GM23248 (cell line): ENCODE measurements around the gene DYNC1LI1. TPM values are rescaled to one million over a fixed set of nuclear protein-coding genes. Genes with fewer than 3 reads are reported as not detected.
"Not testable (repeated sequence)": the region's sequence is repeated elsewhere in the genome, so short reads cannot be mapped to it uniquely, and the experiment has no call there.

Source experiments
- DNase-seq: peaks from one replicate; pipeline ENCODE4 v3.0.0-alpha.2; 2015
- H2AFZ ChIP-seq: fragments of 200-600 bp; sonication (generic); 2 replicates; pipeline ENCODE4 v1.6.1; 2016; ENCODE audit warnings: antibody characterized with exemption
- H3F3A ChIP-seq: fragments of 200-600 bp; sonication (generic); 2 replicates; pipeline ENCODE4 v1.6.1; 2016; ENCODE audit warnings: mild to moderate bottlenecking, antibody characterized with exemption, mixed run types; ENCODE audit not compliant: insufficient read depth
- H3K27ac ChIP-seq: fragments of 200-600 bp; sonication (generic); 2 replicates; pipeline ENCODE4 v1.5.1; 2016; ENCODE audit warnings: mild to moderate bottlenecking
- H3K27me3 ChIP-seq: fragments of 200-600 bp; sonication (generic); replicated peaks from 2 replicates; pipeline ENCODE4 v1.6.1; 2016; ENCODE audit warnings: mild to moderate bottlenecking; ENCODE audit not compliant: insufficient read depth
- H3K36me3 ChIP-seq: fragments of 200-600 bp; sonication (generic); 2 replicates; pipeline ENCODE4 v1.6.1; 2016; ENCODE audit warnings: low read depth, mild to moderate bottlenecking
- H3K4me1 ChIP-seq: fragments of 200-600 bp; sonication (generic); 2 replicates; pipeline ENCODE4 v1.6.1; 2016; ENCODE audit warnings: mild to moderate bottlenecking; ENCODE audit not compliant: insufficient read depth
- H3K4me2 ChIP-seq: fragments of 200-600 bp; sonication (generic); one replicate; pipeline ENCODE4 v1.6.1; 2016; ENCODE audit warnings: mild to moderate bottlenecking; ENCODE audit not compliant: unreplicated experiment
- H3K4me3 ChIP-seq: fragments of 200-600 bp; sonication (generic); 2 replicates; pipeline ENCODE4 v1.5.1; 2016; ENCODE audit warnings: mild to moderate bottlenecking
- H3K79me2 ChIP-seq: fragments of 200-600 bp; sonication (generic); 2 replicates; pipeline ENCODE4 v1.6.1; 2016; ENCODE audit warnings: mild to moderate bottlenecking; ENCODE audit not compliant: insufficient read depth
- H3K9ac ChIP-seq: fragments of 200-600 bp; sonication (generic); 2 replicates; pipeline ENCODE4 v1.6.1; 2016; ENCODE audit warnings: mild to moderate bottlenecking
- H3K9me2 ChIP-seq: fragments of 200-600 bp; sonication (generic); 2 replicates; pipeline ENCODE4 v1.6.1; 2016; ENCODE audit warnings: mixed run types, mild to moderate bottlenecking, moderate library complexity; ENCODE audit not compliant: insufficient read depth
- H3K9me3 ChIP-seq: fragments of 200-600 bp; sonication (generic); one replicate; pipeline ENCODE4 v1.6.1; 2017; ENCODE audit warnings: low read depth
- H4K20me1 ChIP-seq: fragments of 200-600 bp; sonication (generic); 2 replicates; pipeline ENCODE4 v1.6.0; 2016; ENCODE audit not compliant: insufficient read depth
- EZH2 ChIP-seq: fragments of 200-600 bp; sonication (generic); IDR thresholded peaks from 2 replicates; pipeline ENCODE4 v1.6.1; 2018; ENCODE audit warnings: antibody characterized with exemption, mild to moderate bottlenecking; ENCODE audit not compliant: insufficient read depth, poor library complexity, severe bottlenecking
- EZH2phosphoT487 ChIP-seq: fragments of 200-600 bp; sonication (generic); IDR thresholded peaks from 2 replicates; pipeline ENCODE4 v1.6.1; 2018; ENCODE audit warnings: antibody characterized with exemption, moderate library complexity, mild to moderate bottlenecking, low read depth; ENCODE audit not compliant: insufficient read depth
- WGBS, 2 experiments: methylation state at CpG; one replicate each; pipeline ENCODE4 v1.1.6; 2015 to 2017; ENCODE audit warnings: low lambda C conversion rate in 2 of 2, low coverage in 1 of 2; ENCODE audit errors: missing lambda C conversion rate in 2 of 2; 5-methylcytosine and 5-hydroxymethylcytosine counted together
- in situ Hi-C: fragments of 300-500 bp; cut with MboI; formaldehyde crosslinking; loops from 2 replicates; pipeline ENCODE4 v1.15.0; 2020
- polyA plus RNA-seq: library from polyadenylated mRNA; unstranded; fragments of >200 nt; fragmentation: Nextera tagmentation; extraction: Ambion mirVana; gene quantifications from 2 replicates; pipeline ENCODE4 v1.2.1, GENCODE V29; 2016
- total RNA-seq: library from RNA; depleted of rRNA; stranded (reverse); fragments of >200 nt; shearing (Covaris generic); gene quantifications from 2 replicates; pipeline ENCODE4 v1.2.3, GENCODE V29; 2014

DYNC1LI1 gene
- total and polyA plus RNA-seq, 2 experiments from 2014 or later, result 36.7 to 40.5 TPM

- H3K9me2 ChIP-seq, result no peaks in the 10 kb centered on the region
- no peaks in the 10 kb centered on the region for H3K9me3 ChIP-seq
- in situ Hi-C loops, result no loop called here
- no peak overlapping the region for H2AFZ ChIP-seq
- H3K4me1 ChIP-seq, result 0 out of 2 replicates have a peak, but pooled peaks cover 3% of the 10 kb centered on the region
- no peaks in the 10 kb centered on the region for H4K20me1 ChIP-seq
- H3F3A ChIP-seq, result no peaks in the 10 kb centered on the region
- H3K36me3 ChIP-seq, result 0 out of 2 replicates have a peak, but pooled peaks cover 3% of the 10 kb centered on the region
- WGBS, 2 experiments, result 93 to 98% methylated on average over 4 of the region's 4 CpGs
- H3K27me3 ChIP-seq, result no peaks in the 10 kb centered on the region
- peaks cover 57% of the 10 kb centered on the region for H3K79me2 ChIP-seq
- H3K27ac ChIP-seq, result no peak overlapping the region
- H3K9ac ChIP-seq, result no peak overlapping the region
- no peak for TF ChIP-seq EZH2phosphoT487
- no peak for TF ChIP-seq EZH2
- no peak overlapping the region for H3K4me2 ChIP-seq
- no peak for DNase-seq
- H3K4me3 ChIP-seq, result no peak overlapping the region
Measured at GRCh38 chr3:32540899-32541298, 29.8 kb downstream of the DYNC1LI1 start.

GRCh38 chr3:32532434-32532833 lies 38.2 kb downstream of the DYNC1LI1 start:
- Histone ChIP-seq H3K4me1 (peaks cover 13% of the 10 kb centered on the region), H3K4me3 (no peak overlapping the region), H3K9ac (no peak overlapping the region), H3K9me3 (no peaks in the 10 kb centered on the region), H3K79me2 (peaks cover 6% of the 10 kb centered on the region; the same call in 1 of the 2 replicates), H3K27me3 (no peaks in the 10 kb centered on the region), H3F3A (no peaks in the 10 kb centered on the region), H3K4me2 (no peak overlapping the region), H3K27ac (no peak overlapping the region), H4K20me1 (no peaks in the 10 kb centered on the region), H2AFZ (no peak overlapping the region), H3K9me2 (no peaks in the 10 kb centered on the region), H3K36me3 (peaks cover 23% of the 10 kb centered on the region; the same call in 1 of the 2 replicates)
- in situ Hi-C loops, result no loop called here
- TF ChIP-seq EZH2, result no peak
- TF ChIP-seq EZH2phosphoT487, result no peak
- WGBS, 2 experiments, result 98 to 100% methylated on average over 1 of the region's 1 CpG
- no peak for DNase-seq

DNA sequence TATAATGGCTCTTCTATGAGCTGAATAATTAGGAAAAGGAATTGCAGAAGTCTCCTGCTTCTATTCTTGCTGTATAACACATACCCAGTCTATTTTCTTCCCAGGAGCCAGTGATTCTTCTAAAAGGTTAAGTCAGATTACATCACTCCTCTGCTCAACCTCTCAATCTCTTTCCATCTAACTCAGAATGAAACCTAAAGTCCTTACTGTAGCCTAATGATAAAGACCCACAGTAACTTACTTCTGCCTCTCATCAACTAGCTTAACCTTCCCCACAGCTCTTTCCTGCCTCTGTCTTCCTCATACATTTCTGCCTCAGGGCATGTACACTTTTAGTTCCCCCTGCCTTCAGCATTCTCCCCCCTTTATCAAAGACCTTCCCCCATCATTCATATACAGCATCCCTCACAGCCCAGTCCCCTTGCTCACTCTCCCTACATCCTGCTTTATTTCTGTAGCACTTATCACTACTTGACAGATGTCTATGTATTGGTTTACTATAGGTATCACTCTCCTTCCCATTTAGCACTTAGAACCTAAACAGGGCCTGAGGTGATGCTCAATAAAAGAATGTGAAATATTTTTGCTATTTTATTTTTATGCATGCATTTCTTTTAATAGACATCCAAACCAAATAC lies 39.5 kb downstream of the DYNC1LI1 start:
- Histone ChIP-seq H3K36me3 (peaks cover 35% of the 10 kb centered on the region), H3K4me3 (no peak overlapping the region), H3F3A (no peaks in the 10 kb centered on the region), H2AFZ (no peak overlapping the region), H3K27me3 (no peaks in the 10 kb centered on the region), H3K4me1 (peaks cover 13% of the 10 kb centered on the region), H3K79me2 (peaks cover 6% of the 10 kb centered on the region; the same call in 1 of the 2 replicates), H3K27ac (no peak overlapping the region), H3K9me3 (no peaks in the 10 kb centered on the region), H3K9me2 (no peaks in the 10 kb centered on the region), H3K4me2 (peak overlapping the region; percentile 1), H4K20me1 (no peaks in the 10 kb centered on the region), H3K9ac (no peak overlapping the region)
- TF ChIP-seq EZH2 (no peak), EZH2phosphoT487 (no peak)
- in situ Hi-C loops, result no loop called here
- DNase-seq, result peak; percentile 23

- H3K27ac ChIP-seq, result no peak overlapping the region
- H3K9me2 ChIP-seq, result no peaks in the 10 kb centered on the region
- in situ Hi-C loops, result no loop called here
- TF ChIP-seq EZH2phosphoT487 (no peak), EZH2 (no peak)
- no peak overlapping the region for H2AFZ ChIP-seq
- no peaks in the 10 kb centered on the region for H3K4me1 ChIP-seq
- no peak overlapping the region for H3K4me3 ChIP-seq
- H4K20me1 ChIP-seq, result no peaks in the 10 kb centered on the region
- DNase-seq, result no peak
- peaks cover 43% of the 10 kb centered on the region for H3K36me3 ChIP-seq
- H3K9ac ChIP-seq, result no peak overlapping the region
- no peaks in the 10 kb centered on the region for H3K27me3 ChIP-seq
- no peak overlapping the region for H3K4me2 ChIP-seq
- H3K79me2 ChIP-seq, result no peaks in the 10 kb centered on the region
- H3K9me3 ChIP-seq, result no peaks in the 10 kb centered on the region
- no peaks in the 10 kb centered on the region for H3F3A ChIP-seq
Measured at GRCh38 chr3:32525720-32526119, 44.9 kb downstream of the DYNC1LI1 start.

GRCh38 chr3:32522682-32523081 lies 48.0 kb downstream of the DYNC1LI1 start:
- in situ Hi-C loops, result no loop called here
- no peaks in the 10 kb centered on the region for H3F3A ChIP-seq
- no peak overlapping the region for H3K4me2 ChIP-seq
- H3K27me3 ChIP-seq, result no peaks in the 10 kb centered on the region
- 83 to 85% methylated on average over 7 of the region's 7 CpGs for WGBS, 2 experiments
- DNase-seq, result no peak
- no peak for TF ChIP-seq EZH2phosphoT487
- no peak for TF ChIP-seq EZH2
- H3K79me2 ChIP-seq, result no peaks in the 10 kb centered on the region
- no peaks in the 10 kb centered on the region for H3K9me2 ChIP-seq
- H3K9ac ChIP-seq, result no peak overlapping the region
- peaks cover 30% of the 10 kb centered on the region for H3K36me3 ChIP-seq
- H4K20me1 ChIP-seq, result no peaks in the 10 kb centered on the region
- no peaks in the 10 kb centered on the region for H3K9me3 ChIP-seq
- H2AFZ ChIP-seq, result no peak overlapping the region
- no peak overlapping the region for H3K4me3 ChIP-seq
- H3K27ac ChIP-seq, result no peak overlapping the region
- no peaks in the 10 kb centered on the region for H3K4me1 ChIP-seq

- 97 to 98% methylated on average over 5 of the region's 5 CpGs for WGBS, 2 experiments
- H3K4me1 ChIP-seq, H3F3A ChIP-seq, in situ Hi-C loops, H3K27ac ChIP-seq, H3K4me2 ChIP-seq, H3K4me3 ChIP-seq, H3K9ac ChIP-seq, H3K9me3 ChIP-seq, H3K27me3 ChIP-seq, DNase-seq, H2AFZ ChIP-seq, H4K20me1 ChIP-seq, H3K36me3 ChIP-seq, H3K9me2 ChIP-seq, H3K79me2 ChIP-seq: not testable (repeated sequence)
Measured at GRCh38 chr3:32518921-32519320, 51.7 kb downstream of the DYNC1LI1 start.

DNA sequence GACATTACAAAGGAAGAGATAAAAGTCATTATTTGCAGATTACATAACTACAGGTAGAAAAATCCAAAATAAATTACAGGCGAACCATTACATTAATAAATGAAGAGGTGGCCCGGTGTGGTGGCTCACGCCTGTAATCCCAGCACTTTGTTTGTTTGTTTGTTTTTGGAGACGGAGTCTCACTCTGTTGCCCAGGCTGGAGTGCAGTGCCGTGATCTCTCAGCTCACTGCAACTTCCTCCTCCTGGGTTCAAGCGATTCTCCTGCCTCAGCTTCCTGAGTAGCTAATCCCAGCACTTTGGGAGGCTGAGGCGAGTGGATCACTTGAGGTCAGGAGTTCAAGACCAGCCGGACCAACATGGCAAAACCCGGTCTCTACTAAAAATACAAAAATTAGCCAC lies 53.9 kb downstream of the DYNC1LI1 start:
- H2AFZ ChIP-seq, H3K36me3 ChIP-seq, H3K9me3 ChIP-seq, H3K4me3 ChIP-seq, H3K9ac ChIP-seq, H4K20me1 ChIP-seq, H3K27me3 ChIP-seq, in situ Hi-C loops, H3K79me2 ChIP-seq, H3K9me2 ChIP-seq, H3F3A ChIP-seq, H3K4me1 ChIP-seq, DNase-seq, H3K4me2 ChIP-seq, H3K27ac ChIP-seq: not testable (repeated sequence)
- 93 to 96% methylated on average over 9 of the region's 9 CpGs for WGBS, 2 experiments
